Measurements from ENCODE around the gene APOL1.
A peak's percentile ranks its signal among the peaks of the same experiment; 100 is the strongest.
"Not testable (repeated sequence)": the region's sequence is repeated elsewhere in the genome, so short reads cannot be mapped to it uniquely, and the experiment has no call there.

Gene APOL1, protein sequence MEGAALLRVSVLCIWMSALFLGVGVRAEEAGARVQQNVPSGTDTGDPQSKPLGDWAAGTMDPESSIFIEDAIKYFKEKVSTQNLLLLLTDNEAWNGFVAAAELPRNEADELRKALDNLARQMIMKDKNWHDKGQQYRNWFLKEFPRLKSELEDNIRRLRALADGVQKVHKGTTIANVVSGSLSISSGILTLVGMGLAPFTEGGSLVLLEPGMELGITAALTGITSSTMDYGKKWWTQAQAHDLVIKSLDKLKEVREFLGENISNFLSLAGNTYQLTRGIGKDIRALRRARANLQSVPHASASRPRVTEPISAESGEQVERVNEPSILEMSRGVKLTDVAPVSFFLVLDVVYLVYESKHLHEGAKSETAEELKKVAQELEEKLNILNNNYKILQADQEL

GRCh38 chr22:36252754-36253522 lies at the start of gene APOL1:
APOL1 (plus strand) TSS chr22:36253133; CDS start chr22:36254956, 1,823 bp downstream.
- DNase-seq (ENCODE audit: low read depth in 2 of 2) = peak in 1 of 2 donors; percentile 46

- not testable (repeated sequence) for DNase-seq (ENCODE audit: low read depth in 2 of 2)
These were observed 49.5 kb upstream of the APOL1 start for GRCh38 chr22:36203441-36203840.

DNA sequence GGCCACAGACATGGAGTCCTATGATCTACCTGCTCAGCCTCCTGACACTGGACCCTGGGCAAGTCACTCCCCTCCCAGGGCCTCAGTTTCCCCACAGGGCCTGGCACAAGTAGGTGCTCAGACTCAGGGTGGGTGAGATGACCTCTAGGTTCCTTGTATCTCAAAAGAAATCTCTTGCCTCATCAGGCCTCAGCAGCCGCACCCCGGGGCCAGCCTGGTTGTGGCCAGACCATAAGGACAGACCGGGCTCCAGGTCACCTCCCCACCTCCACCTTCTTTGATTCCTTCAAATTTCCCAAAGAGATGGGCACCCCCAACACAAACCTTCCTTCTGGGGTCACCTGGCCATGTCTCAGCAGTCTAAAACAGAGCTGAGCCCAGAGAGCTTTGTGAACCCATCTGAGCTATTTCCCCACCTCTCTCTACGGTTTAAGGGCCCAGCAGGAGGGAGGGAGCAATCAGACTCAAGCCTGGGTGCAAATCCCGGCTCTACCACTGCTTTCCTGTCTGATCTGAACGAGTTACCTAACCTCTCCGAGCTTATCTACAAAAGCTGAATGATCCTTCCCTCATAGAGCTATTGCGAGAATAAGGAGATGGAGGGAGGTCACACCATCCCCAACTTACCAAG lies 48.8 kb upstream of the APOL1 start:
- DNase-seq (ENCODE audit: low read depth in 2 of 2) = no peak

DNA sequence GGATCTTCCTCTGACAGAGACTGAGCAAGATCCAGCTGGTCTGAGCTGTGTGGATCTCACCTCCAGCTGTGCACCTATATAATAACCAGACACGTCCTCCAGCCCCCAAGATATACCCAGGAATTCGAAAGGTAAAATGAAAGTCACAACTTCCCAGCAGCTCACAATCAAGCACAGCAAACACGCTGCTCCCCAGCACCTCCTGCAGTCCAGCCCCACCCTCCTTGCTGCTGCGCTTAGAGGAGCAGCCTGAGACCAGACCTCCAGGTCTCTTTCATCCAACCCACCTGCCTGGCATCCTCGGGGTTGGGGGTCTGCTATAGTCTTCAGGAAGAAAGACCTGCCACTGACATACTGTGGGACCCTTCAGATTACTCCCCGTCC lies 48.3 kb upstream of the APOL1 start:
- no peak for DNase-seq (ENCODE audit: low read depth in 2 of 2)

- DNase-seq (ENCODE audit: low read depth in 2 of 2) = not testable (repeated sequence)
These were observed 47.4 kb upstream of the APOL1 start for GRCh38 chr22:36205573-36205972.

GRCh38 chr22:36206255-36206654 lies 46.7 kb upstream of the APOL1 start:
- no peak for DNase-seq (ENCODE audit: low read depth in 2 of 2)

DNA sequence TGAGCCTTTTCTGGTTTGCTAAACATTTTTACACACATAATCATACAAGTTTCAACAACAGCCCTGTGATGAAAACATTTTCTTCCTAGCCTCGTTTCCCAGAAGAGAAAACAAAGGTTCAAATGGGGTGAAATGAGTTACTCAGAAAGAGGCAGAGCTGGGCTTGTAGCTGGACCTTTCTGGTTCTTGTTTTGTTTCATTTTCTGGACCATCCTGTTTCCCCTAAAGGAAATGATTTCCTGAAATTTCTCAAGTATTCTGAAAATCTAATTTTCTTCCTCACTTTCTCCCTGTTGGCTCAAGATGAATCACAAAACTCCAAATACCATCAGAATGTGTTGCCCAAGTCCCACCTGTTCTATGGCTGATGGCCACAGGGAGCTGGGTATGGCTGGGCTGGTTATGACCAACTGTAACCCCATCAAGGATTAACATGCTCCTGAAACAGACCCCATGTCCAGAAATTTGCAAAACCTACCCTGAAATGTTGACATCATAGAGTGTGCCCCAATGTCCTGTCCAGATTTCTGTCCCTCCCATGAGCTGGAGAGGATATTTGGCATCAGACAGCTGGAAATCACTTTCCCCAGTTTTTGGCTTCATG lies 44.7 kb upstream of the APOL1 start:
- no peak for DNase-seq (ENCODE audit: low read depth in 2 of 2)

GRCh38 chr22:36208914-36209313 lies 44.0 kb upstream of the APOL1 start:
- no peak for DNase-seq (ENCODE audit: low read depth in 2 of 2)

- not testable (repeated sequence) for DNase-seq (ENCODE audit: low read depth in 2 of 2)
These were observed 43.4 kb upstream of the APOL1 start for GRCh38 chr22:36209488-36209908.

- no peak for DNase-seq (ENCODE audit: low read depth in 2 of 2)
These were observed 42.7 kb upstream of the APOL1 start for GRCh38 chr22:36210224-36210623.

- DNase-seq (ENCODE audit: low read depth in 2 of 2) = no peak
These were observed 41.6 kb upstream of the APOL1 start for GRCh38 chr22:36211237-36211861.

GRCh38 chr22:36212901-36213300 lies 40.0 kb upstream of the APOL1 start:
- no peak for DNase-seq (ENCODE audit: low read depth in 2 of 2)

DNA sequence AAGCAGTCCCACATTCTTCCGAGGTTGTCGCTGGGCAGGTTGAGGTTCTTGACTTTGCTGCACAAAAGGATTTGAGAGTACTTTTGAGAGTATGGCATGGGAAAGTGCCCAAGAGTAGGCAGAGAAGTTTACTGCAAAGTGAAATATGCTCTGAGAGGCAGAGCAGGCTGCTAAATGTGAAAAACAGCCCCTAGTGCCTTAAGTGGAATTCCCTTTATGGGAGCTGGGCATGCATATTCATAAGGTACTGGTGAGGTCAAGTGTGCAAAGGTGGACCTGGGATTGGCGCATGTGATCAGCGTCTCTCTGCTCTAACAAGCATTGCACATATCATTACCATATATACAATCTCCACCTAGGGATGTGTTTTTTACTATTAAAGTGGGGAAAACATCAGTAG lies 39.3 kb upstream of the APOL1 start:
- no peak for DNase-seq (ENCODE audit: low read depth in 2 of 2)

- DNase-seq (ENCODE audit: low read depth in 2 of 2) = no peak
These were observed 37.0 kb upstream of the APOL1 start for GRCh38 chr22:36215981-36216380.

GRCh38 chr22:36218648-36219193 lies 34.2 kb upstream of the APOL1 start:
- no peak for DNase-seq (ENCODE audit: low read depth in 2 of 2)

DNA sequence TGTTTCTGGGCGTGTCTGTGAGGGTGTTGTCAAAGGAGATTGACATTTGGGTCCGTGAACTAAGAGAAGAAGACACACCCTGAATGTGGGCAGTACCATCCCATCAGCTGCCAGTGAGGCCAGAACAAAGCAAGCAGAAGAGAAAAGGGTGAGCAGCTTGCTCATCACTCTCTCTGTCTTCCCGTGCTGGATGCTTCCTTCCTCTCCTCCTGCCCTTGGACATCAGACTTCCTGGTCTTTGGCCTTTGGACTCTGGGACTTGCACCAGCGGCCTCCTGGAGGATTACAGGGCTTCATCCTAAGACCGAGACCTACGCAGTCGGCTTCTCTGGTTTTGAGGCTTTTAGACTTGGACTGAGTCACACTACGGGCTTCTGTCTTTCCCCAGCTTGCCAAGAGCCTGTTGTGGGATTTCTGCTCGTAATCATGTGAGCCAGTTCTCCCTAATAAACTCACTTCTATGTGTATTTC lies 32.4 kb upstream of the APOL1 start:
- DNase-seq (ENCODE audit: low read depth in 2 of 2) = no peak

DNA sequence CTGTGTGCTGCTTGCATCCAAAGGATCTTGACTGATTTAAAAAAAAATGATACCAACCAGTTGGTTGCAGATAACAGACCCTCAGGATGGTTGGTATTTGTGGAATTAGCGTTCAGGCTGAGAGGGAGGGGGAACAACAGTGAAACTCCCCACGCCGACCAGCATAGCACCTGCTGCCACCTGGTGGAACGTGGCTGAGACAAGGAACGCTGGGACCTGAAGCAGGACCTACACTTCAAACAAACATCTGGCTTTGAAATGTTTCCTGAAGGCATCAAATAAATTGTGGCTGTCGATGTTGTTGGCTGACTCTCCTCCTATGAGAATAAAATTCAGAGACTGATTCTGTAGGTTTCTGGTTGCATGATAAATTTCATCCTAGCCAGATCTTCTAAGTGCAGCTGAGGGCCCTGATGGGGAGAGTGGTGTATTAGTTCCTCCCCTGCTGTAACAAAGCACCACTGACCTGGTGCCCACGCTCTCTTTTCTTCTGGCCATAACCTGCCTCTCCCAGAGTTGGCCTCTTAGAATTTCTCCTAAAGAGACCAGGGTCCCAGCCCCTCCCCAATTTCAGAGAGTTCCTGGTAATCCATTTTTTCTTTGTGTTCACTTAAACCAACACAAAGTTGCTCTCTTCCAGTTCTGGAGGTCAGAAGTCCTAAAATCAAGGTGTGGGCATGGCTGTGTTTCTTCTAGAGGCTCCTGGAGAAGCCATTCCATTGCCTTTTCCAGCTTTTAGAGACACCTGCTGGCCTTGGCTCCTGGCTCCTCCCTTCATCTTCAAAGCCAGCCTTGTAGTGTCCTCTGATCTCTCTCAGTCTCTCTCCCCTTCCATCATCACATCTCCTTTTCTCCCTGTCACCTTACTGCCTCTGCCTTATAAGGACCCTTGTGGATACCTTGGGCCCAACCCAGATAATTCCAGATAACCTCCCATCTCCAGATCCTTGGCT lies 30.9 kb upstream of the APOL1 start:
- DNase-seq (ENCODE audit: low read depth in 2 of 2) = peak; percentile 39 to 46

GRCh38 chr22:36222887-36223450 lies 30.0 kb upstream of the APOL1 start:
- DNase-seq (ENCODE audit: low read depth in 2 of 2) = no peak

DNA sequence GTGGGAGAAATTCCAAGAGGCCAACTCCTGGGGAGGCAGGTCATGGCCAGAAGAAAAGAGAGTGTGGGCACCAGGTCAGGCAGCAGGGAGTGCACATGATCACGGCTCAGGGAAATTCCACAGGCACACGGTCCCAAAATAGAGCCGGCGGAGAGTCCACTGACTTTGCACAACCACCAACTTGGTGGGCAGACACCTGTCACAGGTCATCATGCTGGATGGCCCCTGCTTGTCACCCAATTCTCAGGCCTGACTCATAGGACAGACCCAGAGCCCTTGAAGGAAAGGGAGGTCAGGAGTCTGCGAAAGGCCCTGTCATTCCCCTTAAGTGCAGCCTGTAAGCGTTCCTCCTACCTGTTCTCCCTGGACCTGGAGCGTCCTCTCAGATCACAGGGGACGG lies 29.4 kb upstream of the APOL1 start:
- DNase-seq (ENCODE audit: low read depth in 2 of 2) = no peak

DNA sequence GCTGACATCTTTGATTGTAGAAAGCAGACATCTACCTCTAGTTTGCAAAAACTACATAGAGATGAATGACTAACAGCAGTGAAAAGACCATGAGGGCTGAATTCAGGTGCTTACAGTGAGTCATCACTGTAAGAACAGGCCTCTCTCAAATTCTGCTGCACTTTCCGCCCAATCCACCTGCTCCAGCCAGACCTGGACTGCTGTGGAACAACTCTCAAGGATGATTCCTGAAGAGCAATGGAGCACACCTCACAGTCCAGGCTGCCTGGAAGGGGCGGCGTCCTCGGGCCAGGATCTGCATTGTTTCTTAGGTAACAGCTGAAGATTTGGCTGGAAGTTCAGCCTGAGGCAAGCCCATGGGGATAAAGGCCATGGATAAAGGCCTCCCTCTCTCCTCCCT lies 28.7 kb upstream of the APOL1 start:
- DNase-seq (ENCODE audit: low read depth in 2 of 2) = no peak

Data from stimulated activated CD4-positive, alpha-beta T cell treated with anti-CD3 and anti-CD28 coated beads, Interleukin-1b, Interleukin-23, amount 100 ng/mL, for 4 hours (primary cell).